Uterus (tissue), 2 donors: Measurements from ENCODE around the gene ZC3HAV1.

ENCODE experiments used
- POLR2A ChIP-seq, 2 donors: fragments of 450-650 bp; IDR thresholded peaks; one replicate each; pipeline ENCODE4 v1.6.1; 2016; ENCODE audit warnings: antibody characterized with exemption in 2 of 2, mild to moderate bottlenecking in 1 of 2, moderate library complexity in 1 of 2
- TF ChIP-seq, protein P1 (sequence below), 4 experiments: fragments of 200-600 bp in 2 of 4; fragments of 450-650 bp in 2 of 4; sonication (generic) in 2 of 4; IDR thresholded peaks; one replicate each; pipeline ENCODE4 v1.5.1; 2016 to 2019; ENCODE audit warnings: antibody characterized with exemption in 4 of 4, mild to moderate bottlenecking in 2 of 4, moderate library complexity in 1 of 4

GRCh38 chr7:139105484-139105883 lies 4.0 kb downstream of the ZC3HAV1 start:
- TF ChIP-seq, protein P1, sequence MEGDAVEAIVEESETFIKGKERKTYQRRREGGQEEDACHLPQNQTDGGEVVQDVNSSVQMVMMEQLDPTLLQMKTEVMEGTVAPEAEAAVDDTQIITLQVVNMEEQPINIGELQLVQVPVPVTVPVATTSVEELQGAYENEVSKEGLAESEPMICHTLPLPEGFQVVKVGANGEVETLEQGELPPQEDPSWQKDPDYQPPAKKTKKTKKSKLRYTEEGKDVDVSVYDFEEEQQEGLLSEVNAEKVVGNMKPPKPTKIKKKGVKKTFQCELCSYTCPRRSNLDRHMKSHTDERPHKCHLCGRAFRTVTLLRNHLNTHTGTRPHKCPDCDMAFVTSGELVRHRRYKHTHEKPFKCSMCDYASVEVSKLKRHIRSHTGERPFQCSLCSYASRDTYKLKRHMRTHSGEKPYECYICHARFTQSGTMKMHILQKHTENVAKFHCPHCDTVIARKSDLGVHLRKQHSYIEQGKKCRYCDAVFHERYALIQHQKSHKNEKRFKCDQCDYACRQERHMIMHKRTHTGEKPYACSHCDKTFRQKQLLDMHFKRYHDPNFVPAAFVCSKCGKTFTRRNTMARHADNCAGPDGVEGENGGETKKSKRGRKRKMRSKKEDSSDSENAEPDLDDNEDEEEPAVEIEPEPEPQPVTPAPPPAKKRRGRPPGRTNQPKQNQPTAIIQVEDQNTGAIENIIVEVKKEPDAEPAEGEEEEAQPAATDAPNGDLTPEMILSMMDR (IDR thresholded peaks at IDR 0.05) = no peak
- no peak for TF ChIP-seq POLR2A (IDR thresholded peaks at IDR 0.05)
